Panc1 (cell line): ENCODE data around the gene RPS3. TPM values are rescaled to one million over a fixed set of nuclear protein-coding genes. Genes with fewer than 3 reads are reported as not detected.
A peak's percentile ranks its signal among the peaks of the same experiment; 100 is the strongest.

Experiments used
- ATAC-seq: fragments of 200-7000 bp; cut with Tn5 transposase; 2 replicates; pipeline ENCODE4 v1.9.1; 2020; ENCODE audit warnings: mild to moderate bottlenecking, moderate library complexity
- BruUV-seq: library from RNA; stranded (reverse); fragments of 400-500 nt; replicated peaks from 2 replicates; lab custom pipeline; 2021; lab: Mats Ljungman, UMichigan
- CTCF ChIA-PET: fragments of 300-600 bp; sonication (Branson Sonifier 250); formaldehyde crosslinking; loops from one replicate; lab custom pipeline; 2022; ENCODE audit warnings: antibody characterized with exemption; lab: Charles Lee
- POLR2A ChIA-PET: fragments of 300-600 bp; sonication (Branson Sonifier 250); formaldehyde crosslinking; loops from one replicate; lab custom pipeline; 2022; ENCODE audit warnings: antibody characterized with exemption; lab: Charles Lee
- DNase-seq: peaks from one replicate; pipeline ENCODE4 v3.0.0-alpha.2; 2010; ENCODE audit warnings: low read depth, low spot score
- H3K27ac ChIP-seq: 2 replicates; pipeline ENCODE4 v1.5.1; 2011; ENCODE audit warnings: mild to moderate bottlenecking, low read length, inconsistent platforms
- H3K27me3 ChIP-seq: fragments of 200-500 bp; sonication (Bioruptor generic); 2 replicates; pipeline ENCODE4 v1.6.0; 2014; ENCODE audit warnings: low read length, inconsistent platforms; ENCODE audit not compliant: control insufficient read depth, insufficient read depth
- H3K36me3 ChIP-seq: fragments of 200-500 bp; sonication (Bioruptor generic); 2 replicates; pipeline ENCODE4 v1.5.1; 2014; ENCODE audit warnings: inconsistent platforms, mild to moderate bottlenecking, low read length, moderate library complexity; ENCODE audit not compliant: control insufficient read depth, insufficient read depth
- H3K4me1 ChIP-seq: 2 replicates; pipeline ENCODE4 v1.5.1; 2011; ENCODE audit warnings: inconsistent platforms, mild to moderate bottlenecking, low read length, moderate library complexity; ENCODE audit not compliant: control insufficient read depth, insufficient read depth
- H3K4me3 ChIP-seq, 2 experiments: 2 replicates each; pipeline ENCODE4 v1.5.1; 2011 to 2012; ENCODE audit warnings: low read depth in 2 of 2, low read length in 2 of 2, mild to moderate bottlenecking in 2 of 2, inconsistent platforms in 1 of 2, moderate library complexity in 1 of 2
- H3K9me3 ChIP-seq: fragments of 200-500 bp; sonication (Bioruptor generic); 2 replicates; pipeline ENCODE4 v1.5.1; 2014; ENCODE audit warnings: low read depth, mild to moderate bottlenecking, inconsistent platforms, low read length, moderate library complexity; ENCODE audit not compliant: control insufficient read depth, insufficient read depth
- POLR2AphosphoS5 ChIP-seq: IDR thresholded peaks from 2 replicates; pipeline ENCODE4 v1.6.1; 2012; ENCODE audit warnings: mild to moderate bottlenecking, low read depth, low read length, moderate library complexity
- SIN3A ChIP-seq: IDR thresholded peaks from 2 replicates; pipeline ENCODE4 v1.6.1; 2012; ENCODE audit warnings: low read depth, mild to moderate bottlenecking, low read length, moderate library complexity, borderline replicate concordance; ENCODE audit not compliant: insufficient read depth
- in situ Hi-C: cut with HindIII; loops from 2 replicates; pipeline ENCODE4 v1.10.0; 2016; ENCODE audit warnings: low sequenced_read_pairs, low pct_unique_long_range_greater_than_20kb
- intact Hi-C: fragments of 100-400 bp; cut with micrococcal nuclease; formaldehyde crosslinking; loops from one replicate; pipeline ENCODE4 v1.10.0; 2022; ENCODE audit not compliant: unreplicated experiment
- total RNA-seq: library from RNA; stranded (reverse); gene quantifications from one replicate; pipeline ENCODE4 v1.2.1, GENCODE V29; 2021; ENCODE audit not compliant: unreplicated experiment
- TF ChIP-seq, protein P1 (sequence below): fragments of 450-650 bp; IDR thresholded peaks from 2 replicates; pipeline ENCODE4 v1.5.1; 2017; ENCODE audit warnings: mild to moderate bottlenecking
- TF ChIP-seq, protein P2 (sequence below), 2 experiments: IDR thresholded peaks; 2 replicates each; pipeline ENCODE4 v1.6.1; 2011 to 2012; ENCODE audit warnings: low read depth in 2 of 2, control low read depth in 1 of 2, low read length in 1 of 2, mild to moderate bottlenecking in 1 of 2, moderate library complexity in 1 of 2; ENCODE audit not compliant: insufficient read depth in 1 of 2

Gene RPS3
- total RNA-seq, 1 experiment from 2014 or later, result 2,945 TPM

DNA sequence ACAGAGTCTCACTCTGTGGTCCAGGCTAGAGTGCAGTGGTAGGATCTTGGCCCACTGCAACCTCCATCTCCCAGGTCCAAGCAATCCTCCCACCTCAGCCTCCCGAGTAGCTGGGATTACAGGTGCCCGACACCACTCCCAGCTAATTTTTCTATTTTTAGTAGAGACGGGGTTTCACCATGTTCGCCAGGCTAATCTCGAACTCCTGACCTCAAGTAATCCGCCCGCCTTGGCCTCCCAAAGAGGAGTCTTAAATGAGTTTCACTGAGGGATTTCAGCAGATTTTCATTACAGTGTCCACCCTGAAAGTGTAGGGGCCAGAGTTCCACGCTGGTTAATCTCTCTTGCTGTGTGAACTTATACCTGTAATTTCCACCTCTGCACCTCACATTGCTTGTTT is 412 bp upstream of the RPS3 start:
- in situ Hi-C loops (no loop called here), intact Hi-C loops (no loop called here)
- ATAC-seq, result 0 out of 2 replicates have a peak, but pooled peaks have one; percentile 1
- POLR2A ChIA-PET, result no interaction called here
- TF ChIP-seq SIN3A, result no peak
- TF ChIP-seq, protein P1, sequence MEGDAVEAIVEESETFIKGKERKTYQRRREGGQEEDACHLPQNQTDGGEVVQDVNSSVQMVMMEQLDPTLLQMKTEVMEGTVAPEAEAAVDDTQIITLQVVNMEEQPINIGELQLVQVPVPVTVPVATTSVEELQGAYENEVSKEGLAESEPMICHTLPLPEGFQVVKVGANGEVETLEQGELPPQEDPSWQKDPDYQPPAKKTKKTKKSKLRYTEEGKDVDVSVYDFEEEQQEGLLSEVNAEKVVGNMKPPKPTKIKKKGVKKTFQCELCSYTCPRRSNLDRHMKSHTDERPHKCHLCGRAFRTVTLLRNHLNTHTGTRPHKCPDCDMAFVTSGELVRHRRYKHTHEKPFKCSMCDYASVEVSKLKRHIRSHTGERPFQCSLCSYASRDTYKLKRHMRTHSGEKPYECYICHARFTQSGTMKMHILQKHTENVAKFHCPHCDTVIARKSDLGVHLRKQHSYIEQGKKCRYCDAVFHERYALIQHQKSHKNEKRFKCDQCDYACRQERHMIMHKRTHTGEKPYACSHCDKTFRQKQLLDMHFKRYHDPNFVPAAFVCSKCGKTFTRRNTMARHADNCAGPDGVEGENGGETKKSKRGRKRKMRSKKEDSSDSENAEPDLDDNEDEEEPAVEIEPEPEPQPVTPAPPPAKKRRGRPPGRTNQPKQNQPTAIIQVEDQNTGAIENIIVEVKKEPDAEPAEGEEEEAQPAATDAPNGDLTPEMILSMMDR, result no peak
- TF ChIP-seq POLR2AphosphoS5, result no peak
- TF ChIP-seq, protein P2, sequence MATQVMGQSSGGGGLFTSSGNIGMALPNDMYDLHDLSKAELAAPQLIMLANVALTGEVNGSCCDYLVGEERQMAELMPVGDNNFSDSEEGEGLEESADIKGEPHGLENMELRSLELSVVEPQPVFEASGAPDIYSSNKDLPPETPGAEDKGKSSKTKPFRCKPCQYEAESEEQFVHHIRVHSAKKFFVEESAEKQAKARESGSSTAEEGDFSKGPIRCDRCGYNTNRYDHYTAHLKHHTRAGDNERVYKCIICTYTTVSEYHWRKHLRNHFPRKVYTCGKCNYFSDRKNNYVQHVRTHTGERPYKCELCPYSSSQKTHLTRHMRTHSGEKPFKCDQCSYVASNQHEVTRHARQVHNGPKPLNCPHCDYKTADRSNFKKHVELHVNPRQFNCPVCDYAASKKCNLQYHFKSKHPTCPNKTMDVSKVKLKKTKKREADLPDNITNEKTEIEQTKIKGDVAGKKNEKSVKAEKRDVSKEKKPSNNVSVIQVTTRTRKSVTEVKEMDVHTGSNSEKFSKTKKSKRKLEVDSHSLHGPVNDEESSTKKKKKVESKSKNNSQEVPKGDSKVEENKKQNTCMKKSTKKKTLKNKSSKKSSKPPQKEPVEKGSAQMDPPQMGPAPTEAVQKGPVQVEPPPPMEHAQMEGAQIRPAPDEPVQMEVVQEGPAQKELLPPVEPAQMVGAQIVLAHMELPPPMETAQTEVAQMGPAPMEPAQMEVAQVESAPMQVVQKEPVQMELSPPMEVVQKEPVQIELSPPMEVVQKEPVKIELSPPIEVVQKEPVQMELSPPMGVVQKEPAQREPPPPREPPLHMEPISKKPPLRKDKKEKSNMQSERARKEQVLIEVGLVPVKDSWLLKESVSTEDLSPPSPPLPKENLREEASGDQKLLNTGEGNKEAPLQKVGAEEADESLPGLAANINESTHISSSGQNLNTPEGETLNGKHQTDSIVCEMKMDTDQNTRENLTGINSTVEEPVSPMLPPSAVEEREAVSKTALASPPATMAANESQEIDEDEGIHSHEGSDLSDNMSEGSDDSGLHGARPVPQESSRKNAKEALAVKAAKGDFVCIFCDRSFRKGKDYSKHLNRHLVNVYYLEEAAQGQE (IDR thresholded peaks at IDR 0.05; ENCODE audit: insufficient read depth in 1 of 2, low read depth in 2 of 2, low read length in 1 of 2), result no peak
- H3K27me3 ChIP-seq, result no peaks in the 10 kb centered on the region
- H3K9me3 ChIP-seq, result no peaks in the 10 kb centered on the region
- BruUV-seq, result no TSS peak
- peaks cover 25% of the 10 kb centered on the region for H3K4me1 ChIP-seq
- H3K4me3 ChIP-seq, result peak overlapping the region; percentile 78 to 85
- CTCF ChIA-PET, result no interaction called here
- DNase-seq, result no peak
- H3K27ac ChIP-seq, result no peak overlapping the region
- peaks cover 40% of the 10 kb centered on the region for H3K36me3 ChIP-seq

DNA sequence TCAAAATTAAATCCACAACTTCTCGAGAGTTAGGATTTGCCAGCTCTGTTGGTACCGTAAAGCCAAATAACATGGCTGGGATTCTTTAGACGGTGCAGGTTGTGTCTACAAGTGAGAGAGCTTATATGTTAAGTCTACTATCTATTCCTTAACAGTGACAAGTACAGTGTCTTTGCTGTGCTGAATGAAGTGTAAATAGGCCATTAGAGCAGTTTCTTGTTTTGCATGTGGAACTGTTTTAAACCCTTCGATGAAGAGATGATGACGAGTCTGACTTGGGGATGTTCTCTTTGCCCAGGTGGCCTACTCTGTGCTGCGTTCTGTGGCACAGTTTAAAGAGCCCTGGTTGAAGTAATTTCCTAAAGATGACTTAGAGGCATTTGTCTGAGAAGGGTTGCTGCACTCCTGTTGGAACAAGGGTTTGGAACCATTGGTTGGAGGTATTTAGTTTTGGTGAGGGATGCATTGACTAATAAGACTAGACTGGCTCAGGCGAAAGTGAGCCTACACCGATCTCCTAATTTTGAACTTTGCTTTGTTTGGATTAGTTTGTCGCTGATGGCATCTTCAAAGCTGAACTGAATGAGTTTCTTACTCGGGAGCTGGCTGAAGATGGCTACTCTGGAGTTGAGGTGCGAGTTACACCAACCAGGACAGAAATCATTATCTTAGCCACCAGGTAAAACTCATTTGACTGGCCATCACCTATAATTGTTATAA is 988 bp downstream of the RPS3 start:
- Histone ChIP-seq H3K4me1 (peaks cover 33% of the 10 kb centered on the region), H3K27ac (peak overlapping the region; percentile 99), H3K27me3 (no peaks in the 10 kb centered on the region), H3K9me3 (no peaks in the 10 kb centered on the region), H3K36me3 (peaks cover 51% of the 10 kb centered on the region), H3K4me3 (peak overlapping the region; percentile 78 to 85)
- ATAC-seq (peak; percentile 32), DNase-seq (no peak)
- CTCF ChIA-PET, result no interaction called here
- in situ Hi-C loops (no loop called here), intact Hi-C loops (no loop called here)
- TF ChIP-seq, protein P1, result no peak
- 0 out of 2 replicates have a peak, but pooled peaks have one; percentile 7 for TF ChIP-seq SIN3A
- TF ChIP-seq POLR2AphosphoS5, result peak; percentile 37; the same call in 1 of the 2 replicates
- BruUV-seq, result no TSS peak
- POLR2A ChIA-PET, result interaction anchor here (0.6 to 0.9 kb wide), 2 partner anchors 73 to 120 kb away, joined by 3 to 15 read pairs; no protein-coding TSS in a partner anchor
